Caco-2 (cell line): ENCODE results near the gene KRT9. TPM values are rescaled to one million over a fixed set of nuclear protein-coding genes. Genes with fewer than 3 reads are reported as not detected.

Experiments
- BruUV-seq: library from RNA; stranded (reverse); fragments of 400-500 nt; replicated peaks from 2 replicates; lab custom pipeline; 2021; lab: Mats Ljungman, UMichigan
- CTCF ChIA-PET: fragments of 300-600 bp; sonication (Branson Sonifier 250); formaldehyde crosslinking; loops from one replicate; lab custom pipeline; 2022; ENCODE audit warnings: antibody characterized with exemption; lab: Charles Lee
- POLR2A ChIA-PET: fragments of 300-600 bp; sonication (Branson Sonifier 250); formaldehyde crosslinking; loops from one replicate; lab custom pipeline; 2022; ENCODE audit warnings: antibody characterized with exemption; lab: Charles Lee
- DNase-seq, 2 experiments: peaks; one replicate each; pipeline versions ENCODE4 v3.0.0 to v3.0.0-alpha.2; 2020 to 2022
- H3K27me3 ChIP-seq: replicated peaks from 2 replicates; pipeline ENCODE4 v1.6.0; 2011; ENCODE audit warnings: low read length; ENCODE audit not compliant: control insufficient read depth, insufficient read depth
- H3K36me3 ChIP-seq: 2 replicates; pipeline ENCODE4 v1.5.1; 2011; ENCODE audit warnings: low read length; ENCODE audit not compliant: control insufficient read depth, insufficient read depth
- H3K4me1 ChIP-seq: fragments of 250-450 bp; sonication (Bioruptor Pico); 2 replicates; pipeline ENCODE4 v1.5.1; 2020; ENCODE audit warnings: mild to moderate bottlenecking
- H3K4me3 ChIP-seq: 2 replicates; pipeline ENCODE4 v1.5.1; 2011; ENCODE audit warnings: low read depth, mild to moderate bottlenecking, control low read depth, low read length
- H3K9me3 ChIP-seq: fragments of 250-450 bp; sonication (Bioruptor Pico); 2 replicates; pipeline ENCODE4 v1.5.1; 2020; ENCODE audit warnings: mild to moderate bottlenecking, moderate library complexity
- H3K27ac Mint-ChIP-seq: one replicate; pipeline ENCODE4 v1.8.0; 2022; ENCODE audit warnings: mixed read lengths; ENCODE audit not compliant: unreplicated experiment
- H3K27me3 Mint-ChIP-seq: one replicate; pipeline ENCODE4 v1.8.0; 2022; ENCODE audit warnings: mixed read lengths; ENCODE audit not compliant: insufficient read depth, unreplicated experiment
- H3K36me3 Mint-ChIP-seq: one replicate; pipeline ENCODE4 v1.8.0; 2022; ENCODE audit warnings: mild to moderate bottlenecking, mixed read lengths; ENCODE audit not compliant: insufficient read depth, unreplicated experiment
- H3K4me1 Mint-ChIP-seq: one replicate; pipeline ENCODE4 v1.8.0; 2022; ENCODE audit warnings: low read depth, mixed read lengths; ENCODE audit not compliant: unreplicated experiment
- H3K4me3 Mint-ChIP-seq: one replicate; pipeline ENCODE4 v1.8.0; 2022; ENCODE audit warnings: mild to moderate bottlenecking, moderate library complexity, mixed read lengths; ENCODE audit not compliant: unreplicated experiment
- H3K9me3 Mint-ChIP-seq: one replicate; pipeline ENCODE4 v1.8.0; 2022; ENCODE audit warnings: mixed read lengths; ENCODE audit not compliant: unreplicated experiment
- intact Hi-C: fragments of 100-400 bp; cut with micrococcal nuclease; formaldehyde crosslinking; loops from one replicate; pipeline ENCODE4 v1.10.0; 2022; ENCODE audit not compliant: unreplicated experiment
- total RNA-seq: library from RNA; stranded (reverse); gene quantifications from 2 replicates; pipeline ENCODE4 v1.2.3, GENCODE V29; 2022
- TF ChIP-seq, protein P1 (sequence below), 2 experiments: fragments of 200-600 bp in 1 of 2; IDR thresholded peaks; 1 replicate in 1 of 2; 2 replicates in 1 of 2; pipeline versions ENCODE4 v1.5.1 to v1.8.0; 2011 to 2022; ENCODE audit warnings: antibody characterized with exemption in 1 of 2, control low read depth in 1 of 2, inconsistent platforms in 1 of 2, low read depth in 1 of 2, low read length in 1 of 2, mild to moderate bottlenecking in 1 of 2, moderate library complexity in 1 of 2; ENCODE audit not compliant: insufficient read depth in 1 of 2, severe bottlenecking in 1 of 2, unreplicated experiment in 1 of 2

The KRT9 gene
- total RNA-seq, 1 experiment from 2014 or later: not detected

DNA sequence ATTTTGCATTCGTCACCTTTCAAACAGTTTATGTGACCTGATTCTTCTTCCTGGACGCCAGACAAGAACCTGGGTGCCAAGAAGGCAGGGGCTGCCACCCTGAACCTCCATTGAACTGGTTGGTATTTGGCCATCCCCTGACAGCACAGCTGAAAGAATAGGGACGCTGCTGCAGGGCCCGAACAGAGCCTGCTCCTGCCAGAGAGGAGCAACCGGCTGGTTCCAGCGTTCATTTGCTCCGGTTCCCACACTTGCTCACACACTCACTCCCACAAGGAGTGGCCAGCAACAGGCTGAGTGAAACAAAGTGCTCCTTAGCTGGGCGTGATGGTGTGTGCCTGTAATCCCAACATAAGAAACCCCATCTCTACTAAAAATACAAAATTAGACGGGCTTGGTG is 14.9 kb downstream of the KRT9 start:
- no peak overlapping the region for H3K4me3 Mint-ChIP-seq
- CTCF ChIA-PET: interaction anchor here (1.7 kb wide), 1 partner anchor 92 kb away, joined by 4 read pairs; no protein-coding TSS in a partner anchor
- Histone ChIP-seq H3K9me3 (no peaks in the 10 kb centered on the region), H3K36me3 (no peaks in the 10 kb centered on the region), H3K27me3 (no peaks in the 10 kb centered on the region), H3K4me1 (peaks cover 8% of the 10 kb centered on the region; the same call in 1 of the 2 replicates), H3K4me3 (no peak overlapping the region)
- H3K36me3 Mint-ChIP-seq: no peaks in the 10 kb centered on the region
- peaks cover 18% of the 10 kb centered on the region for H3K4me1 Mint-ChIP-seq
- TF ChIP-seq, protein P1, sequence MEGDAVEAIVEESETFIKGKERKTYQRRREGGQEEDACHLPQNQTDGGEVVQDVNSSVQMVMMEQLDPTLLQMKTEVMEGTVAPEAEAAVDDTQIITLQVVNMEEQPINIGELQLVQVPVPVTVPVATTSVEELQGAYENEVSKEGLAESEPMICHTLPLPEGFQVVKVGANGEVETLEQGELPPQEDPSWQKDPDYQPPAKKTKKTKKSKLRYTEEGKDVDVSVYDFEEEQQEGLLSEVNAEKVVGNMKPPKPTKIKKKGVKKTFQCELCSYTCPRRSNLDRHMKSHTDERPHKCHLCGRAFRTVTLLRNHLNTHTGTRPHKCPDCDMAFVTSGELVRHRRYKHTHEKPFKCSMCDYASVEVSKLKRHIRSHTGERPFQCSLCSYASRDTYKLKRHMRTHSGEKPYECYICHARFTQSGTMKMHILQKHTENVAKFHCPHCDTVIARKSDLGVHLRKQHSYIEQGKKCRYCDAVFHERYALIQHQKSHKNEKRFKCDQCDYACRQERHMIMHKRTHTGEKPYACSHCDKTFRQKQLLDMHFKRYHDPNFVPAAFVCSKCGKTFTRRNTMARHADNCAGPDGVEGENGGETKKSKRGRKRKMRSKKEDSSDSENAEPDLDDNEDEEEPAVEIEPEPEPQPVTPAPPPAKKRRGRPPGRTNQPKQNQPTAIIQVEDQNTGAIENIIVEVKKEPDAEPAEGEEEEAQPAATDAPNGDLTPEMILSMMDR (IDR thresholded peaks at IDR 0.05; ENCODE audit: insufficient read depth in 1 of 2, low read depth in 1 of 2, low read length in 1 of 2, severe bottlenecking in 1 of 2, unreplicated experiment in 1 of 2): no peak
- H3K9me3 Mint-ChIP-seq: no peaks in the 10 kb centered on the region
- no TSS peak for BruUV-seq
- peaks cover 3% of the 10 kb centered on the region for H3K27me3 Mint-ChIP-seq
- POLR2A ChIA-PET: no interaction called here
- DNase-seq: no peak
- intact Hi-C loops: no loop called here
- no peak overlapping the region for H3K27ac Mint-ChIP-seq

DNA sequence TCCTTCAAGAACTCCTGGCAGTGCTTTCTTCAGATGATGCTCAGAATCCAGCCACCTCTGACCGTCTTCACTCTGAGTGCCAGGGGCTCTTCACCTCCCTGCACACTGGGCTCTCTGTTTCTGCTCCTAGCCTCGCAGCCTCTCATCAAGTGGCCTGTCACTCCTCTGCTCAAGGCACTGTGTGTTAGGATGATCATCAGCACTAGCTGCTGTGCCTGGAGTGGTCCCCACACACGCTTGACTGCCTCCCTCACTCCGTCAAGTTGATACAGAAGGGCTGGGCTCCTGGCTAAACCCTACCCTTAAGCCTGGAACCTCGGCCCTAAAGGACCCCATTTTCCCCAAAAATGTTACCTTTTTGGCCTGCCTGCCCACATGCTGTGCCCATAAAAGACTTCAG is 15.6 kb downstream of the KRT9 start:
- H3K4me3 ChIP-seq: no peak overlapping the region
- POLR2A ChIA-PET: no interaction called here
- TF ChIP-seq, protein P1 (IDR thresholded peaks at IDR 0.05; ENCODE audit: insufficient read depth in 1 of 2, low read depth in 1 of 2, low read length in 1 of 2, severe bottlenecking in 1 of 2, unreplicated experiment in 1 of 2): no peak
- no peak overlapping the region for H3K27ac Mint-ChIP-seq
- no TSS peak for BruUV-seq
- no peaks in the 10 kb centered on the region for H3K36me3 Mint-ChIP-seq
- no peaks in the 10 kb centered on the region for H3K9me3 Mint-ChIP-seq
- intact Hi-C loops: no loop called here
- H3K27me3 ChIP-seq: no peaks in the 10 kb centered on the region
- no peak overlapping the region for H3K4me3 Mint-ChIP-seq
- CTCF ChIA-PET: no interaction called here
- no peak for DNase-seq
- H3K9me3 ChIP-seq: no peaks in the 10 kb centered on the region
- peaks cover 18% of the 10 kb centered on the region for H3K4me1 Mint-ChIP-seq
- peaks cover 3% of the 10 kb centered on the region for H3K27me3 Mint-ChIP-seq
- peaks cover 8% of the 10 kb centered on the region; the same call in 1 of the 2 replicates for H3K4me1 ChIP-seq
- H3K36me3 ChIP-seq: no peaks in the 10 kb centered on the region

DNA sequence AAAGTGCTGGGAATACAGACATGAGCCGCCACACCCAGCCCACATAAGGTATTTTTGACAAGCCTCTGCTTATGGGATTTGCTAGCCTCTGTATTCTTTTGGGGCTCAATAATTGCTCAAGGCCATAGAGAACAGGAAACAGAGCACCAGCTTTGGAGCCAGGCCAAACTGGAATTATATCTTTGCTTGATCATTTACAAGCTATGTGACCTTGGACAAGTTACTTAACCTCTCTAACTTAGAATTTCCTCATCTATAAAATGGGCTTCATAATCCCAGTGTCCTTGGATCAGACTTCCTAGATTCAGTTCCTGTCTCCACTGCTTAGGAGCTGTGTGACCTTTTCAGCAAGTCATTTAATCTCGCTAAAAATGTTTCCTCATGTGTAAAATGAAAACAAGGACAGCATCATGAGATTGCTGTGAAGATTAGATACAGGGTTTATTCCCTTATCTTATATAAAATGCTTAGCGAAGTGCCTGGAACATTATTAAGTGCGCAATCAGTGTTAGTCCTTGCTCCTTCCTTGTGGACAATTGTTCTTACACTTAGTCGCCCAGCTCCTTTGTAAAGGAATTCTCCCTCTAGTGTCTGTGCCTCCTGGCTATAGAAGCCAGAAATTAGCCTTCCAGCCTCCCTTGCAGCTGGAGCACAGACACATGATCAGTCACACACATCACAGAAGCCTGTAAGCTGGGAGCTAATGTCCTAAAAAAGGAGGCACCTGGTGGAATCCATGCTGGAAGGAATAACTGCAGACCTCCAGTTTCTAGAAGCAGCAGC is 16.6 kb downstream of the KRT9 start:
- no peaks in the 10 kb centered on the region for H3K9me3 Mint-ChIP-seq
- H3K4me3 ChIP-seq: no peak overlapping the region
- BruUV-seq: no TSS peak
- H3K4me1 Mint-ChIP-seq: peaks cover 19% of the 10 kb centered on the region
- DNase-seq: no peak
- H3K4me1 ChIP-seq: peaks cover 10% of the 10 kb centered on the region; the same call in 1 of the 2 replicates
- no peaks in the 10 kb centered on the region for H3K27me3 ChIP-seq
- intact Hi-C loops: no loop called here
- no peak overlapping the region for H3K27ac Mint-ChIP-seq
- ChIA-PET POLR2A (interaction anchor here (1.0 kb wide), 1 partner anchor 27 kb away, joined by 5 read pairs; the partner anchor contains the start of gene KRT19), CTCF (interaction anchor here (1.3 kb wide), 1 partner anchor 33 kb away, joined by 4 read pairs; no protein-coding TSS in a partner anchor)
- no peaks in the 10 kb centered on the region for H3K9me3 ChIP-seq
- no peaks in the 10 kb centered on the region for H3K36me3 Mint-ChIP-seq
- TF ChIP-seq, protein P1 (IDR thresholded peaks at IDR 0.05; ENCODE audit: insufficient read depth in 1 of 2, low read depth in 1 of 2, low read length in 1 of 2, severe bottlenecking in 1 of 2, unreplicated experiment in 1 of 2): no peak
- no peaks in the 10 kb centered on the region for H3K36me3 ChIP-seq
- H3K27me3 Mint-ChIP-seq: peaks cover 3% of the 10 kb centered on the region
- H3K4me3 Mint-ChIP-seq: no peak overlapping the region
